Measurements from ENCODE around the gene CCDC192. TPM values are rescaled to one million over a fixed set of nuclear protein-coding genes. Genes with fewer than 3 reads are reported as not detected.
"Not testable (repeated sequence)": the region's sequence is repeated elsewhere in the genome, so short reads cannot be mapped to it uniquely, and the experiment has no call there.

Gene CCDC192
- total RNA-seq, 1 experiment from 2014 or later: not detected

- no peaks in the 10 kb centered on the region for H3K9me3 ChIP-seq (ENCODE audit: low read depth, low read length, poor library complexity, severe bottlenecking)
- ChIA-PET POLR2A (ENCODE audit: low non-redundant PET) (interaction anchor here (0.6 kb wide), 1 partner anchor 49 kb away, joined by 3 read pairs; no protein-coding TSS in a partner anchor), CTCF (no interaction called here)
- no peak overlapping the region for H3K27ac ChIP-seq (ENCODE audit: low read depth, low read length, poor library complexity, severe bottlenecking)
- intact Hi-C loops (cut with micrococcal nuclease; ENCODE audit: unreplicated experiment): no loop called here
- H3K4me3 ChIP-seq (ENCODE audit: low read depth, low read length, poor library complexity, severe bottlenecking): no peak overlapping the region
- peaks cover 3% of the 10 kb centered on the region for H3K27me3 ChIP-seq (replicated peaks; ENCODE audit: insufficient read depth, low read depth, low read length, poor library complexity)
- H3K4me1 ChIP-seq (ENCODE audit: insufficient read depth, low read length, poor library complexity, severe bottlenecking): no peaks in the 10 kb centered on the region
- DNase-seq (ENCODE audit: low spot score): no peak
- no peak for TF ChIP-seq CTCF (conservative IDR thresholded peaks at IDR 0.05; ENCODE audit: low read depth, low read length)
- no peak for TF ChIP-seq EZH2 (IDR thresholded peaks at IDR 0.05; ENCODE audit: borderline replicate concordance, low read depth, low read length, poor library complexity, severe bottlenecking)
- BruUV-seq (replicated peaks): no TSS peak
- no peaks in the 10 kb centered on the region for H3K36me3 ChIP-seq (ENCODE audit: insufficient read depth, low read length, poor library complexity, severe bottlenecking)
Observed at GRCh38 chr5:127777957-127778356, 74.8 kb downstream of the CCDC192 start.

GRCh38 chr5:127782450-127782849 is 79.3 kb downstream of the CCDC192 start:
- BruUV-seq (replicated peaks); H3K27me3 ChIP-seq (replicated peaks; ENCODE audit: insufficient read depth, low read depth, low read length, poor library complexity); CTCF ChIA-PET; H3K4me1 ChIP-seq (ENCODE audit: insufficient read depth, low read length, poor library complexity, severe bottlenecking); intact Hi-C loops (cut with micrococcal nuclease; ENCODE audit: unreplicated experiment); H3K27ac ChIP-seq (ENCODE audit: low read depth, low read length, poor library complexity, severe bottlenecking); DNase-seq (ENCODE audit: low spot score); H3K4me3 ChIP-seq (ENCODE audit: low read depth, low read length, poor library complexity, severe bottlenecking); H3K36me3 ChIP-seq (ENCODE audit: insufficient read depth, low read length, poor library complexity, severe bottlenecking); H3K9me3 ChIP-seq (ENCODE audit: low read depth, low read length, poor library complexity, severe bottlenecking); POLR2A ChIA-PET (ENCODE audit: low non-redundant PET): not testable (repeated sequence)

GRCh38 chr5:127785098-127785927 is 82.1 kb downstream of the CCDC192 start:
- BruUV-seq (replicated peaks): no TSS peak
- CTCF ChIA-PET: no interaction called here
- no peaks in the 10 kb centered on the region for H3K9me3 ChIP-seq (ENCODE audit: low read depth, low read length, poor library complexity, severe bottlenecking)
- intact Hi-C loops (cut with micrococcal nuclease; ENCODE audit: unreplicated experiment): no loop called here
- TF ChIP-seq CTCF (conservative IDR thresholded peaks at IDR 0.05; ENCODE audit: low read depth, low read length): no peak
- no peak for TF ChIP-seq EZH2 (IDR thresholded peaks at IDR 0.05; ENCODE audit: borderline replicate concordance, low read depth, low read length, poor library complexity, severe bottlenecking)
- no peak for DNase-seq (ENCODE audit: low spot score)
- H3K36me3 ChIP-seq (ENCODE audit: insufficient read depth, low read length, poor library complexity, severe bottlenecking): no peaks in the 10 kb centered on the region
- H3K4me3 ChIP-seq (ENCODE audit: low read depth, low read length, poor library complexity, severe bottlenecking): no peak overlapping the region
- H3K27me3 ChIP-seq (replicated peaks; ENCODE audit: insufficient read depth, low read depth, low read length, poor library complexity): no peaks in the 10 kb centered on the region
- POLR2A ChIA-PET (ENCODE audit: low non-redundant PET): no interaction called here
- H3K4me1 ChIP-seq (ENCODE audit: insufficient read depth, low read length, poor library complexity, severe bottlenecking): no peaks in the 10 kb centered on the region
- no peak overlapping the region for H3K27ac ChIP-seq (ENCODE audit: low read depth, low read length, poor library complexity, severe bottlenecking)

GRCh38 chr5:127791439-127791838 is 88.2 kb downstream of the CCDC192 start:
- CTCF ChIA-PET: no interaction called here
- Histone ChIP-seq H3K4me1 (ENCODE audit: insufficient read depth, low read length, poor library complexity, severe bottlenecking) (no peaks in the 10 kb centered on the region), H3K27ac (ENCODE audit: low read depth, low read length, poor library complexity, severe bottlenecking) (no peak overlapping the region), H3K36me3 (ENCODE audit: insufficient read depth, low read length, poor library complexity, severe bottlenecking) (no peaks in the 10 kb centered on the region), H3K27me3 (replicated peaks; ENCODE audit: insufficient read depth, low read depth, low read length, poor library complexity) (no peaks in the 10 kb centered on the region), H3K4me3 (ENCODE audit: low read depth, low read length, poor library complexity, severe bottlenecking) (no peak overlapping the region), H3K9me3 (ENCODE audit: low read depth, low read length, poor library complexity, severe bottlenecking) (no peaks in the 10 kb centered on the region)
- POLR2A ChIA-PET (ENCODE audit: low non-redundant PET): no interaction called here
- DNase-seq (ENCODE audit: low spot score): no peak
- BruUV-seq (replicated peaks): no TSS peak
- TF ChIP-seq CTCF (conservative IDR thresholded peaks at IDR 0.05; ENCODE audit: low read depth, low read length): no peak
- TF ChIP-seq EZH2 (IDR thresholded peaks at IDR 0.05; ENCODE audit: borderline replicate concordance, low read depth, low read length, poor library complexity, severe bottlenecking): no peak
- intact Hi-C loops (cut with micrococcal nuclease; ENCODE audit: unreplicated experiment): no loop called here

- CTCF ChIA-PET; H3K27ac ChIP-seq (ENCODE audit: low read depth, low read length, poor library complexity, severe bottlenecking); H3K36me3 ChIP-seq (ENCODE audit: insufficient read depth, low read length, poor library complexity, severe bottlenecking); intact Hi-C loops (cut with micrococcal nuclease; ENCODE audit: unreplicated experiment); H3K27me3 ChIP-seq (replicated peaks; ENCODE audit: insufficient read depth, low read depth, low read length, poor library complexity); H3K9me3 ChIP-seq (ENCODE audit: low read depth, low read length, poor library complexity, severe bottlenecking); H3K4me3 ChIP-seq (ENCODE audit: low read depth, low read length, poor library complexity, severe bottlenecking); BruUV-seq (replicated peaks); POLR2A ChIA-PET (ENCODE audit: low non-redundant PET); H3K4me1 ChIP-seq (ENCODE audit: insufficient read depth, low read length, poor library complexity, severe bottlenecking); DNase-seq (ENCODE audit: low spot score): not testable (repeated sequence)
Observed at GRCh38 chr5:127791908-127792307, 88.7 kb downstream of the CCDC192 start.
